Measurements from ENCODE around the gene TPPP.
"Not testable (repeated sequence)": the region's sequence is repeated elsewhere in the genome, so short reads cannot be mapped to it uniquely, and the experiment has no call there.

Gene TPPP

DNA sequence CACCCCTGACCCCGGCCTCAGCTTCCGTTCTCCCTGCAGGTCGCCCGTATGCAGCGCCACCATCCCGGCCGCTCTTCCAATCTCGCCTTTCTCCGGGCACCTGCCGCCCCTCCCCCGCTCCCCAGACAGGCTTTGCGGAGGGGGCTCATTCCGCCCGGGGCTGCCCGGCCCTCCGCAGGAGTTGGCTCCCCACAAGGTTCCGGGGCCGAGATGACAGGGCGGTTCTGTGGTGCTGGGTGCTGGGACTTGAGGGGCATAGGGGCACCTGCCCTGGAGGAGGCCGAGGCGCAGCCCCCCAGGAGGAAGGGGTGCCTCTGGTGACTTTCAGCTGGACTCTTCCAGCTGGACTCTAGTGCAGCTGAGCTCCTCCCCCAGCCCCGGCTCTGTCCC is 885 bp upstream of the TPPP start:
- not testable (repeated sequence) for DNase-seq (ENCODE audit: low read depth in 2 of 2)

DNA sequence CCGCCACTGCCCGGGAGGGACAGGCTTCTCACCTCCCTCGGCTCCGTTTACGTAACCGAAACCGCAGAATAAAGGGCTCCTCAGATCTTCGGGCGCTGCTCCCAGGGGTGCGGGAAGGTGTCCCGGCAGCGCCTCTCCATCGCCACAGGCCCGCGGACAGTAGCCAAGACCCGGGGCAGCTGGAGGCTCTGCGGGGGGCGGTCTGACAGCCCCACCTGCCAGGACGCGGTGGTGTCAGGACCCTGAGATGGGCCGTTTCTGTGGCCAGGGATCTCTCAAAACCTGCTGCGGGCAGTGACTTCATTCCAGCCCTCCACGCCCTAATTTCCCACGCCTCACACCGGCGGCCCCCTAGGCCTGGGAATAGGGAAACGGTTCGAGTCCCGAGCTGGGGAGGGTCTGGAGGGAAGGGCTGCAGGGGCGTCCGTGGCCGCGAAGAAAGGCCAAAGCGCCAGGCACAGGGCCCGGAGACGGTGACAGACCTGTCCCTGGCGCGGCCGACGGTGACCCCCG is 567 bp downstream of the TPPP start:
- not testable (repeated sequence) for DNase-seq (ENCODE audit: low read depth in 2 of 2)

DNA sequence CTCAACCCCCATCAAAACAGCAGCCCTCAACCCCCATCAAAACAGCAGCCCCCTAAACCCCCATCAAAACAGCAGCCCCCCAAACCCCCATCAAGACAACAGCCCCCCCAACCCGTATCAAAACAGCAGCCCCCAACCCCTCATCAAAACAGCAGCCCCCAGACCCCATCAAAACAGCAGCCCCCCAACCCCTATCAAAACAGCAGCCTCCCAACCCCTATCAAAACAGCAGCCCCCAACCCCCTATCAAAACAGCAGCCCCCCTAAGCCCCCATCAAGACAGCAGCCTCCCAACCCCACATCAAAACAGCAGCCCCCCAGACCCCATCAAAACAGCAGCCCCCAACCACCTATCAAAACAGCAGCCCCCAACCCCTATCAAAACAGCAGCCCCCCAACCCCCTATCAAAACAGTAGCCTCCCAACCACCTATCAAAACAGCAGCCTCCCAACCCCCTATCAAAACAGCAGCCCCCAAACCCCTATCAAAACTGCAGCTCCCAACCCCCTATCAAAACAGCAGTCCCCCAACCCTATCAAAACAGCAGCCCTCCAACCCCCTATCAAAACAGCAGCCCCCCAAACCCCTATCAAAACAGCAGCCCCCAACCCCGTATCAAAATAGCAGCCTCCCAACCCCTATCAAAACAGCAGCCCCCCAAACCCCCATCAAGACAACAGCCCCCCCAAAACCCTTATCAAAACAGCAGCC is 1.2 kb downstream of the TPPP start:
- DNase-seq (ENCODE audit: low read depth in 2 of 2) = no peak

GRCh38 chr5:691049-691448 is 2.1 kb downstream of the TPPP start:
- not testable (repeated sequence) for DNase-seq (ENCODE audit: low read depth in 2 of 2)

- not testable (repeated sequence) for DNase-seq (ENCODE audit: low read depth in 2 of 2)
These were observed 2.9 kb downstream of the TPPP start for GRCh38 chr5:690293-690692.

DNA sequence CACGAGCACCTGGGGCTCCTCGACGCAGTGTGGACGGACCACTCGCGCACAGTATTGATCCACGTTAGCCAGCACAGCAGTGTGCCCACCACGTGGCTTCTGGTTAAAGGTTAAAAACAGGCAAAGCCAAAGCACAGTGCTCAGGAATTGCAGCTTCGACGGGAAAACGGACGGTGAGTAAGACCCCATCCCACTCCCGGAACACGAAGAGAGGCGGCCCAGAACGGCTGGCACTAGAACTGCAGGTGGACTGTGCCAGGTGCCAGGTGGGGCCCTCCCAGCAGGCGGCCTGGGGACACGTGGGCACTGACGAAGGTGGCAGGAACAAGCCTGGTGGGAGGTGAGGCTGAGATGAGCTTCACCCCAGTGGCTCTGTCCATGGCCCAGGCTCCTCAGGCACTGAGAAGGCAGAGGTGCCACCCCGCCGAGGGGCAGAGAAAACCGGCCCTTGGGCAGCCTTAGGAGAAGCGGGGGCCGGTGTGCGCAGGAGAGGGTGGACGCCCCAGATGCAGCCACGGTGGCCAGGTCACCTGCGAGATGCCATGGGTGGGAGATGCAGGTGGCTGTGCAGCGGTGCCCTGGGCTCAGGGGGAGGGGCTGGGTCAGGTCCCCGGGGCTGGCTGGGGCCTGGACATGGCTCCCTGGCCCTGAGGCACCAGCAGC is 4.7 kb downstream of the TPPP start:
- DNase-seq (ENCODE audit: low read depth in 2 of 2) = not testable (repeated sequence)

DNA sequence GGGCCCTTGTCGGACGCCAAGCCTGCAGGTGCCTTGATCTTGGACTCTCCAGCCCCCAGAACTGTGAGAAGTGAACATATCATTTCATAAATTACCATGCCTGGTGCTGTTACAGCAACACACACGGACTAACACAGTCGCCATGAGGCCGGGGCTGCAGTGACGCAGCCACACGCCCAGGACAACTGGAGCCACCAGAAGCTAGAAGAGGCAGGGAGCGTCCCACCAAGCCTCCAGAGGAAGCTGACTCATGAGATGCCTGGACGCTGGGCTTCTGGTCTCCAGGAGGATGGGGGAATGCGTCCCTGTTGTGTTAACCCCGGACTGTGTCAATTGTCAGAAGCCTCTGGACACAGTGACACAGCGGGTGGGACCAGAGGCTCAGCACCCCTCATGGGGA is 6.2 kb downstream of the TPPP start:
- not testable (repeated sequence) for DNase-seq (ENCODE audit: low read depth in 2 of 2)

GRCh38 chr5:686172-686523 is 7.0 kb downstream of the TPPP start:
- not testable (repeated sequence) for DNase-seq (ENCODE audit: low read depth in 2 of 2)

DNA sequence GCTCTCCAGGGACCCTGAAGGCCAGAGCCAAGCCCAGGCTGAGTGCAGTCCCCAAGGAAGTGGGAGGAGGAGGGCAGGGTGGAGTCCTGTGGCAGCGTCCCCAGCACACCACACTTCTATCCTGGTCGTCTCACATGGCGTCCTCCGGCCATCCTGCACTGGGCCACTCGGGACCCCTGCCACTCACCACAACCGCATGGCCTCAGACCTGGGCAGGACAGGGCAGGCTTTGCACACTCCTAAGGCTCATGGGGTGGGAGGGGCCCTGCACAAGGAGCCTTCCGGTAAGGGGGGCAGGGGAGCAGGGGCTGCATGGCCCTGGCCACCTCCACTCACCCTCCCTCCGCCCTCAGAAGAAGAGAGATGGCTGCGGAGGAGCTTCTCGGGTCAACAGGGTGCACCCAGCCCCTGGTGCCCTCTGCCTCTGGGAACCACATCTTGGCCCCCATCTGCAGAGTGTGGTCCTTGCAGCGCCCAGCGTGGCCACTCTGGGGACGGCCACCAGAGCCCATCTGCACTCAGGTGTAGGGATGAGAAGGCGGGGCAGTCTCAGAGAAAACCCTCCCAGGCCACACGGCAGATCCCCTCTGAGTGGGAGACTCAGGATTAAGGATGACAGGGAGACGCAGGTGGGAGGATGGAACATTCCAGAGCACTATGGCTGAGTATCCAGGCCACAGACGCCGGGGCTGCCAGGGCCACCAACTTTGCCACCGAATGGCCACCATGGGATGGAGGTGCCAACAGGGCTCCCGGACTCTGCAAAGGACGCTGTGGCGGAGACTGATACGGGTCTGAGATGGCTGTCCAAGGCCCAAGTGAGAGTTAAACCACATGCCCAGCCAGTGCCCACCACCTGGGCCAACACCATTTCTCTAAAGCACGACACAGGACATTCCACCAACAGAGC is 7.6 kb downstream of the TPPP start:
- DNase-seq (ENCODE audit: low read depth in 2 of 2) = no peak

- no peak for DNase-seq (ENCODE audit: low read depth in 2 of 2)
These were observed 8.4 kb downstream of the TPPP start for GRCh38 chr5:684751-685216.

DNA sequence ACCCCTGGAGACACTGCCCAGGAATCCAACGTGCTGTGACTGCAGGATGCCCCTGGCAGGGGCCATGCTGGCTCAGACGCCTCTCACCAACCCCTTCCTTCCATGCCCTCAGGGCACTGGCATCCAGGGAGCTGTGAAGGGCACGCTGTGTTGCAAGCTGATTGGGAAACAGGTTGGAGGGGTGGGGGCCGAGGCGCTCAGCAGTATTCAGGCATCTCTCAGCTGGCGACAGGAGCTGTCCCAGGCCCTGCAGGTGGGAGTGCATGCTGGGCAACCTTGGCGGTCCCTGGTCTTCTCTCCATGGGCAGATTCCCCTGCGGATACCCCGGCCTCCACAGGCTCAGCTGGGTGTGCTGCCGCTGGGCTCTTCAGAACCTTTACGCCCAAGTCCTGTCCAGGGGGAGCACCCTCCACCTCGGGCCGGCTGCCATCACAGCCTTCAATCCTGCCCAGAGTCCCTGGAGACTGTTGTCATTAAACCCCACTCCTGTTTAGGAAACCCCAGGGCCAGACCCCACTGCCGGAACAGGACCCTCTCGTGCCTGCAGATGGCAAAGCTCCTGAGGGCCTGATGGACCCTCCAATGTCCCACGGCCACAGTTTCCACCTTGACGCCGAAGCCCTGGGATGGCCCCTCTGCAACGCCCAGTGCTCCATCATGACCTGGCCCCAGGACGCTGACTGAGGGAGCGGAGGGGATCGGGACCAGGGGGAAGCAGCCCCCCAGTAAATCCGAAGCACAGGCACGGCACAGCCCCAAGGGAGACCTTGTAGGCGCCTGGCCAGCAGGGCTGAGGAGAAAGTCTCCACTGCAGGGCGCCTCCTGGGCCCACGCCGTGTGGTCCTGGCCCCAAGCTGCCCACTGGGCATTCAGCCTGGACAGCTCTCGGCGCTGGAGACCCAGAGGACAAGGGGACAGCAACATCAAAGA is 9.3 kb downstream of the TPPP start:
- DNase-seq (ENCODE audit: low read depth in 2 of 2) = no peak

DNA sequence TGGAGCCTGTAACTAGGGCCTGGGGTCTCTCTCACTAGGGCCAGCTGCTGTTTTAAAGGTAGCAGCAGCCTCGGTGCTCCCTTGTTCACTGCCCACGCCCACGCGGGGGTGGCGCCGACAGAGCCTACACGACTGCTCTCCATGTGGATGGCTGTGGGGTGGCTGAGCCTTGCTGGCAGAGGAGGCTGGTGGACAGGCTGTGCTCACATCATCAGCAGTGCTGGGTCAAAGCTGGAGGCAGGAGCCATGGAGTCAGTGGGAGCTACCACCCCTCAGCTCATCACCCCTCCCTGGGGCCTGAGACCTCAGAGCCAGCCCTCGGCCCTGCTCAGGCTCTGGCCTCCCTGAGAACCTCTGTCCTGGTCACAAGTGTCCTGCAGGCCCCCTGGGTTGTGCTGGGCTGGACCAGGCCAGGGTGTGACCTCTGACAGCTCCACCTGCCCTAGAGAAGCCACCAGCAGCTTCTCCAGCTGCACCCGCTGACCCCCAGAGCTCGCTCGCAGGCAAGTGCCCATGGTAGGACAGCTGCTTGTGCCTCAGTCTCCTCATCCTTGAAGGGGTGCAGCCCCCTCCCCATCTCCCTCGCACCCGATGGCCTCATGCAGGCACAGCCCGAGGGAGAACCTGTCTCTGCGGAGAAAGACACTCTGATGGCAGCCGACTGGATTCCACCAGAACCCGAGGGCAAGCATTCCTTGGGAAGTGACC is 10.3 kb downstream of the TPPP start:
- not testable (repeated sequence) for DNase-seq (ENCODE audit: low read depth in 2 of 2)

DNA sequence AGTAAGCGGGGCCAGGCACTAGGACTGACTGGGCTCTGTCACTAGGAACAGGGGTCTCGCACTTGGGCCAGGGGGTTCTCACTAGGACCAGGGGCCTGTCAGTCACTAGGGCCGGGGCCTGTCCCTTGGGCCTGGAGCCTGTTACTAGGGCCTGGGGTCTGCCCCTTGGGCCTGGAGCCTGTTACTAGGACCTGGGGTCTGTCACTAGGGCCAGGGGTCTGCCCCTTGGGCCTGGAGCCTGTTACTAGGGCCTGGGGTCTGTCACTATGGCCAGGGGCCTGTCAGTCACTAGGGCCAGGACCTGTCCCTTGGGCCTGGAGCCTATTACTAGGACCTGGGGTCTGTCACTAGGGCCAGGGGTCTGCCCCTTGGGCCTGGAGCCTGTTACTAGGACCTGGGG is 10.9 kb downstream of the TPPP start:
- DNase-seq (ENCODE audit: low read depth in 2 of 2) = not testable (repeated sequence)

DNA sequence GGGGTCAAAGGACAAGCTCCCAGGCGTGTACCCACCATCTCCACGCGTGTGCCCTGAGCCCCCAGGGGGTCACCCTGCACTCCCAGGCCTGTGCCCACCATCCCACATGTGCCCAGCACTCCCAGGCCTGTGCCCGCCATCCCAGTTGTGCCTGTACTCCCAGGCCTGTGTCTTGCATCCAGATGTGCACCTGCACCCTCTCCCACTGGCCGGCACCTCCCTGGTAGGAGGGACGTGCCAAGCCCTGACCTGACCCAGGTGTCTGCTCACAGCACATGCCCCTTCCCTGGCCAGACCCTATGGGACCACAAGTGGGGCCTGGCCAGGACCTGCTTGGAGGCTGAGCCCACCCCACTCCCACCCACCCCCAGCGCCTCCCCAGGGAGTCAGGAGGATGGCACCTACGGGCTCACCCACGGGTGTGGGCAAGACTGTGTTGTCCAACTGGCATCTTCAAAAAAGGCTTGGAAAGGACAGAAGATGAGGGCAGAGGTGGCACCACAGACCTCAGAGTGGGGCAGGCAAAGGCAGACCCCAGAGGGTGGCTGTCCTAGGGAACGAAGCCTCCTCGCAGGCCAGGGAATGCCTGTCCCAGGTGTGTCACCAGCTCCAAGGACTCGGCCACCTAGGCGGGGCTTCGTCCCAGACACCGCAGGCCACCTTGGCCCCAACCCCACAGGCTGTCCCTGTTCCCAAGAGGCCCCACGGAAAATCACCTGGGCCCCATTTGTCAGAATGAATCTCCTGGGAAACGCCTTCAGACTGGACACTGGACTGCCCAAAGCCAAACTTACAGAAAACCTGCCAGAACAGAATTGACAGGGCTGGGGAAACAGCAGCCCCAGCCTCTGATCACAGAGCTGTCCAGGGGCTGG is 11.6 kb downstream of the TPPP start:
- DNase-seq (ENCODE audit: low read depth in 2 of 2) = not testable (repeated sequence)

- not testable (repeated sequence) for DNase-seq (ENCODE audit: low read depth in 2 of 2)
These were observed 12.3 kb downstream of the TPPP start for GRCh38 chr5:680836-681235.

- not testable (repeated sequence) for DNase-seq (ENCODE audit: low read depth in 2 of 2)
These were observed 12.9 kb downstream of the TPPP start for GRCh38 chr5:680118-680795.

- not testable (repeated sequence) for DNase-seq (ENCODE audit: low read depth in 2 of 2)
These were observed 13.8 kb downstream of the TPPP start for GRCh38 chr5:679166-679895.

DNA sequence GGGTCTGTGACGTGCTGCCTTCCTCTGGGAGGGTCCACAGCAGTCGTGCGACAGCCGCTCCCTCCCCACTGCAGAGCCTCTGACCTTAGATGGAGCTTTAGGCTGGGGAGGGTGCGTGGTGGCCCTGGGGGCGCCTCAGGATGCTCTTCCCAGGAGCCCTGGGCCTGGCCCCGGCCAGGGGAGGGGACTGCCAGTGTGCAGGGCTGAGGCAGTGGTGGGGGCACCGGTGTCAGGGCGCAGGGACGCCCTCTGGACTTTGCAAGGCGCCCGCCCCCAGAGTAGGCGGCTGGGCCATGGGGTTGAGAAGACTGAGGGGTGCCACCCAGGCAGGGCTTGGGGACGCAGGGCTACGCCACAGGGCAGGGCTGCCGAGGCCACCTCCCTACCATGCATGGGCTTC is 14.6 kb downstream of the TPPP start:
- DNase-seq (ENCODE audit: low read depth in 2 of 2) = not testable (repeated sequence)

Data from stimulated activated CD4-positive, alpha-beta T cell treated with anti-CD3 and anti-CD28 coated beads, Interleukin-4, amount 100 ng/mL, for 48 hours (primary cell).